ENCODE measurements around the gene PDE4D.

DNA sequence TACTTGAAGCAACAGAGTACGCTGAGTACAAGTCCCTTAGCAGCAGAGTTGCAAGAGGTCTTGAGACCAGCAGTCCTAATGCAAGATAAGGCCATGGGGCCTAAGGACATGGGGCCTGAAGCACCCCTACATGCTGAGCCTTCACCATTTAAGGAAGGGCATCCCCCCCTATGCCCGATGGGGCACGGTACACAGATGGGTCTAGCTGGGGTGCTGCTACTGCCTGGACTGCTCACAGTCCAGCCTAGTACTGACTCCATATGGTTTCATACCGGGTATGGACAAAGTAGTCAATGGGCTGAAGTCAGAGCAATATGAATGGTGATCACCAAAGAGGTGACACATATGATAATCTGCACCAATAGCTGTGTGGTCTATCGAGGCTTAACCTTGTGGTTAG, 178.3 kb downstream of the PDE4D start:
- TF ChIP-seq, protein P1, sequence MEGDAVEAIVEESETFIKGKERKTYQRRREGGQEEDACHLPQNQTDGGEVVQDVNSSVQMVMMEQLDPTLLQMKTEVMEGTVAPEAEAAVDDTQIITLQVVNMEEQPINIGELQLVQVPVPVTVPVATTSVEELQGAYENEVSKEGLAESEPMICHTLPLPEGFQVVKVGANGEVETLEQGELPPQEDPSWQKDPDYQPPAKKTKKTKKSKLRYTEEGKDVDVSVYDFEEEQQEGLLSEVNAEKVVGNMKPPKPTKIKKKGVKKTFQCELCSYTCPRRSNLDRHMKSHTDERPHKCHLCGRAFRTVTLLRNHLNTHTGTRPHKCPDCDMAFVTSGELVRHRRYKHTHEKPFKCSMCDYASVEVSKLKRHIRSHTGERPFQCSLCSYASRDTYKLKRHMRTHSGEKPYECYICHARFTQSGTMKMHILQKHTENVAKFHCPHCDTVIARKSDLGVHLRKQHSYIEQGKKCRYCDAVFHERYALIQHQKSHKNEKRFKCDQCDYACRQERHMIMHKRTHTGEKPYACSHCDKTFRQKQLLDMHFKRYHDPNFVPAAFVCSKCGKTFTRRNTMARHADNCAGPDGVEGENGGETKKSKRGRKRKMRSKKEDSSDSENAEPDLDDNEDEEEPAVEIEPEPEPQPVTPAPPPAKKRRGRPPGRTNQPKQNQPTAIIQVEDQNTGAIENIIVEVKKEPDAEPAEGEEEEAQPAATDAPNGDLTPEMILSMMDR (IDR thresholded peaks at IDR 0.05) = no peak
- TF ChIP-seq POLR2A (IDR thresholded peaks at IDR 0.05) = no peak
